HG03159 (cell line): ENCODE results near the gene ACP1.
"Not testable (repeated sequence)": the region's sequence is repeated elsewhere in the genome, so short reads cannot be mapped to it uniquely, and the experiment has no call there.

Experiments
- ATAC-seq: cut with Tn5 transposase; IDR thresholded peaks from one replicate; pipeline ENCODE4 v1.9.1; 2021; ENCODE audit warnings: mild to moderate bottlenecking, moderate library complexity; ENCODE audit not compliant: unreplicated experiment

The ACP1 gene

GRCh38 chr2:309148-309953 lies 44.6 kb downstream of the ACP1 start:
- no peak for ATAC-seq

GRCh38 chr2:309954-310510 lies 45.3 kb downstream of the ACP1 start:
- no peak for ATAC-seq

- ATAC-seq, result no peak
Measured at GRCh38 chr2:310994-311393, 46.2 kb downstream of the ACP1 start.

- no peak for ATAC-seq
Measured at GRCh38 chr2:313991-314390, 49.2 kb downstream of the ACP1 start.

- ATAC-seq, result no peak
Measured at GRCh38 chr2:314561-315336, 50.0 kb downstream of the ACP1 start.

GRCh38 chr2:315925-316324 lies 51.2 kb downstream of the ACP1 start:
- ATAC-seq, result not testable (repeated sequence)

- no peak for ATAC-seq
Measured at GRCh38 chr2:316381-316780, 51.6 kb downstream of the ACP1 start.

GRCh38 chr2:317501-318424 lies 53.0 kb downstream of the ACP1 start:
- no peak for ATAC-seq

GRCh38 chr2:319059-319600 lies 54.4 kb downstream of the ACP1 start:
- ATAC-seq, result no peak

- no peak for ATAC-seq
Measured at GRCh38 chr2:320561-320960, 55.8 kb downstream of the ACP1 start.

GRCh38 chr2:322326-322725 lies 57.6 kb downstream of the ACP1 start:
- no peak for ATAC-seq

GRCh38 chr2:323035-323434 lies 58.3 kb downstream of the ACP1 start:
- no peak for ATAC-seq
